GM20431 (cell line): ENCODE results near the gene USP20.

Source experiments
- in situ Hi-C: fragments of 300-500 bp; cut with MseI, MboI; formaldehyde crosslinking; loops from one replicate; pipeline ENCODE4 v1.15.0; 2020; ENCODE audit warnings: low sequenced_read_pairs; ENCODE audit not compliant: unreplicated experiment

The USP20 gene

DNA sequence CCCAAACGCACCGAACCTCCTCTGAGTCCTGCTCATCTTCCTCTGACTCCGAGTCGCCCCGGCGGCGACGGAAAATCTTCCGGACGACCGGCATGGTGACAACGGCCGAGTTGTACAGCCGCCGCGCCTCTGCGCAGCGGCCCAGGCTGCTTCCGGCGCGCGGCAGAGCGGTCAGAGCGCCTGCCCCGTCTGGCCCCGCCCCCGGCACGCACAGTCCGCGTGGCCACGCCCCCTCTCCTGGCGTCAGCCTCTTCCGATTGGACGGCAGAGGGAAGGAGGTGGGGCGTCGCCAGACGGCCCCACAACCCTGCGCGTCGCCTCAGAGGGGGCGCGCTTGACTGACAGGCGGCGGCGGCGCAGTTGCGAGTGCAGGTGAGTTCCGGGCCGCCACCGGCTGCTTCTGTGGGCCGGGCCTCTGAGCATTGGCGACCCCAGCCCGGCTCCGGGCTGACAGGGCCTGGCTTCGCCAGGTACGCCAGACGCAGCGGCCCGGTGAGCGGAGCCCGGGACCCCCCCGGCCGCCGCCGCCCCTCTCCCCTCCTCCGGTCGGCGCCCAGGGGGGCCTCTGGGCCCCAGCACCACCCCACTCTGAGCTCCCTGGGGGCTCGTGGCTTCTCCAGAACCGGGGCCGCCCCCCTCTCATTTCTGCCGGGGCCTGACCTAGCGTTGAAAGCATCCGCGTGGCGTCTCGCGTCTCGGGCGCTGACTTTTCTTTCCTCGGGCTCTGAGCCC lies at the start of gene USP20, which contains the start of gene C9orf78:
Gene USP20 (plus strand): TSS at position 331 of the 732 bp plus-strand sequence. CDS start 17,098 bp downstream, outside the sequence.
Gene C9orf78 (minus strand): TSS at position 148 of the 732 bp plus-strand sequence. CDS start 54 bp downstream, at position 94.
- in situ Hi-C loops = no loop called here

GRCh38 chr9:129785866-129786265 lies 49.4 kb upstream of the USP20 start:
- in situ Hi-C loops = loop anchor here (10.0 to 25.0 kb wide), 2 partner anchors 141 to 649 kb away; partner anchors contain the start of gene ASB6

- in situ Hi-C loops = loop anchor here (10.0 to 25.0 kb wide), 2 partner anchors 142 to 649 kb away; partner anchors contain the start of gene ASB6
Observed at GRCh38 chr9:129786481-129786880, 48.8 kb upstream of the USP20 start.

GRCh38 chr9:129794549-129794948 lies 40.7 kb upstream of the USP20 start:
- in situ Hi-C loops = loop anchor here (25.0 kb wide), 1 partner anchor 657 kb away; no protein-coding TSS in a partner anchor

DNA sequence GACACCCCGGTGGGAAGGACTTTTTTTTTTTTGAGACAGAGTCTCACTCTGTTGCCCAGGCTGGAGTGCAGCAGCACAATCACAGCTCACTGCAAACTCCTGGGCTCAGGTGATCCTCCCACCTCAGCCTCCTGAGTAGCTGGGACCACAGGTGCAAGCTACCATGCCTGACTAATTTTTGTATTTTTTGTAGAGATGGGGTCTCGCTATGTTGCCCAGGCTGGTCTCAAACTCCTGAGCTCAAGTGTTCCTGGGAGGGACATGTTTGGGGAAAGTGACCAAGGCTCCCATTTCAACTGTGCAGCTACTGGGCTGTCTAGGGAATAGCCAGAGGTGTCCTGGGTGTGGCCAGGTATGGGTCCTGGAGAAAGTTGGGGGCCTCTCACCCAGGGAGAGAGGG lies 39.2 kb upstream of the USP20 start:
- in situ Hi-C loops = loop anchor here (25.0 kb wide), 1 partner anchor 659 kb away; no protein-coding TSS in a partner anchor

DNA sequence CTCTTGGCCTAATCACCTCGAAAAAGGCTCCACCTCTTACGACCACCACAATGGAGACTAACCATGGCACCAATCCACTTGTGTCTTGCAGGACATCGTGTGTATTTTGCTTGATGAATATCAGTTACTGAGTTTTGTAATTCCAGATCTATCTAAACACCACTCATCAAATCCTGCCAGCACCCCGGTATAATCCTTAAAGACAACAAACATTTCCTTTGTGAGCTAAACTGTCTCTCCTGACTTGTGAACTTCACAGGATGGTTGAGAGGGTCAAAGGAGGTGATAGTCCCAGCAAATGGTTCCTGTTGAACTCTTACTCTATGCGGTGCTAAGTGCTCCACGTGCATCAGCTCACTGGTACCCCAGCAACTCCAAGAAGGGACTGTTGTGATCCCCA lies 36.3 kb upstream of the USP20 start:
- in situ Hi-C loops = loop anchor here (25.0 kb wide), 1 partner anchor 662 kb away; no protein-coding TSS in a partner anchor

DNA sequence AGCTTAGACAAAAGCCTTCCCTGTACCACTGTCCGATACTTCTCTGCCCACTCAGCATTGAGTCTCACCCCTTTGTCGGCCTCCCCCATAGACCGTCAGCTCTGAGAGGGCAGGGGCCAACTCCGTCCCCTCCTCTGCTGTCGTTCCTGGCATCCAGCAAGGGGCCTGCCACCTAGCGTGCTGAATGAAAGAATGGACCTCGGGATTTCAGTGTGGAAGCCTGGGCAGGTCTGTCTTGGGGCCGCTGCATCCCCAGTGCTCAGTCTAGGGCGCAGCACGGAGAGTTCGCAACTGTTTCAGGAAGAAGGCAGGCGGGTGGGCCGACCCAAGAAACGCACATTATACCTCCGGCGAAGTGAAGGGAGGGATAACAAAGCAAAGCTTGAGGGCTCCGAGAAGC lies 33.8 kb upstream of the USP20 start:
- in situ Hi-C loops = no loop called here

DNA sequence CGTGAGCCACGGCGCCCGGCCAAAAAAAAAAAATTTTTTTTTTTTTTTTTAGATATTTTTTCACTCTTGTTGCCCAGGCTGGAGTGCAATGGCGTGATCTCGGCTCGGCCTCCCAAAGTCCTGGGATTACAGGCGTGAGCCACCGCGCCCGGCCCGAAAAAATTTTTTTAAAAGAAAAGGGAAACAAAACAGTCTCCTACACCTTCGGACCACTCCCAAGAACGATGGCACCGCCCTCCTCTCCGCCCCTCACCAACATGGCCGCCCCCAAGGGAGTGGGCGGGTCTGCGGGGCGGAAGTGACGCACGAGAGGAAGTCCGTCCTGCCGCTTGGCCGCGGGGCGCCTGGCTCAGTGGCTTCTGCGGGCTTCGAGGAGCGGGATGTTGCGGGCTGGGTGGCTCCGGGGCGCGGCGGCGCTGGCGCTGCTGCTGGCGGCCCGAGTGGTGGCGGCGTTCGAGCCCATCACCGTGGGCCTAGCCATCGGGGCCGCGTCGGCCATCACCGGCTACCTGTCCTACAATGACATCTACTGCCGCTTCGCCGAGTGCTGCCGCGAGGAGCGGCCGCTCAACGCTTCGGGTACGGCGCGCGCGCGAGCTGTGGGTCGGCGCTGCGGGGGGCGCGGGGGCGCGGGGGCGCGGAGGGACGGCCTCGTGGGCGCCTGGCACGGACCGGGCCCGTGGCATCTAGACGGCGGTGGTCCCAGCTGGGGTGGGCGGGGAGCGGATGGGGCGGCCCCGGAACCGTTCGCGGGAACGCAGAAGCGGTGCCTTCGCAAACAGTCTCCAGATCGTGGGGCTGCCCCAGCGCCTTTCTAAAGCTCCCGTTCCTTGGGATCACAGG lies 32.2 kb upstream of the USP20 start, which contains the start of gene TOR1B:
Gene TOR1B (plus strand): TSS at position 352 of the 843 bp plus-strand sequence. CDS start 29 bp downstream, at position 381.
- in situ Hi-C loops = no loop called here

GRCh38 chr9:129803676-129804060 lies 31.6 kb upstream of the USP20 start:
- in situ Hi-C loops = no loop called here

DNA sequence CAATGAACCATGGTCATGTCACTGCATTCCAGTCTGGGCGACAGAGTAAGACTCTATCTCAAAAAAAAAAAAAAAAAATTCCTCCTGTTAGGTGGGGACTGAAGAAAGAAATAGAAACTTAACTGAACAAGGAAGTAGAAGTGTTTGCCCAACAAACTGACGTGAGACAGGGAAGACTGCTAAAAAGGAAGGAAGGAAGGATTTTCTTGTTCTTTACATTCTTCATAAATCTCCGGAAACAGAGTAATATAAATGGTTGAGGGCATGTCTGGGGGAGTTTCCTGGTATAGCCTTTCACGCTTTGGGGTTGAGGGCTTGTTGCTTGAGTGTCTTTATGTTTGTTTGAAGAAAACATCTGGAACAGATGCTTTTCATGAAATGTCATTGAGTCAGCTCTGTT lies 29.2 kb upstream of the USP20 start:
- in situ Hi-C loops = no loop called here

DNA sequence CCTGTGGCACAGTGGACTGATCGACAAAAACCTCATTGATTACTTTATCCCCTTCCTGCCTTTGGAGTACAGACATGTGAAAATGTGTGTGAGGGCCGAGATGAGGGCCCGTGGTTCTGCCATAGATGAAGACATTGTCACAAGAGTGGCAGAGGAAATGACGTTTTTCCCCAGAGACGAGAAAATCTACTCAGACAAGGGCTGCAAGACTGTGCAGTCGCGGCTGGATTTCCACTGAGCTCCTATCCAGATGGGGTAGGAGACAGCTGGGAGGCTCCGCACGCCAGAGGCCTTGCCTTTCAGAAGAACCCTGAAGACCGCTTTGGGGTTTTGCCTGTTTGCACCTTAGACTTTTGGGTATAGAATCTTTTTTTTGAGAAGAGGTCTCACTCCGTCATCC lies 25.9 kb upstream of the USP20 start:
- in situ Hi-C loops = no loop called here

- in situ Hi-C loops = no loop called here
Observed at GRCh38 chr9:129810116-129810515, 25.1 kb upstream of the USP20 start.

DNA sequence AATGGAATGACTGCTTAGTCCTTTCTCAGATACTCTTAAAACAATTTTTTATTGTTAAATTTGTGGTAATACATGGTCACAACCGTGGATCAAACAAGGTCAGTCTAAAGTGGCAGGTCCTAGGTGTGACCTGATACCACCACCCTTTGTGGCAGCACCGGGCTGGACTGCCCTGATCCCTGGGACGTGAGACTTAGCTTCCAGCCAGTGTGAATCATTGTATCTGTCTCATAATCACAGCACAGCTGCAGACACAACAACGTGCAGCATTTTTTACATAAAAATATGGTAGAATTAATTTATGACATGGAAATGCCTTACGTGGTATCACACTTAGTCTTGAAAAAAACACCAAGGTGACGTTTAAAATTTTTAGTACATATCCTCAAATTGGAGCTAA lies 24.5 kb upstream of the USP20 start:
- in situ Hi-C loops = no loop called here

- in situ Hi-C loops = no loop called here
Observed at GRCh38 chr9:129811967-129812363, 23.3 kb upstream of the USP20 start.

GRCh38 chr9:129812385-129812784 lies 22.9 kb upstream of the USP20 start:
- in situ Hi-C loops = no loop called here

GRCh38 chr9:129813661-129814060 lies 21.6 kb upstream of the USP20 start:
- in situ Hi-C loops = no loop called here

- in situ Hi-C loops = no loop called here
Observed at GRCh38 chr9:129814432-129815223, 20.6 kb upstream of the USP20 start.

DNA sequence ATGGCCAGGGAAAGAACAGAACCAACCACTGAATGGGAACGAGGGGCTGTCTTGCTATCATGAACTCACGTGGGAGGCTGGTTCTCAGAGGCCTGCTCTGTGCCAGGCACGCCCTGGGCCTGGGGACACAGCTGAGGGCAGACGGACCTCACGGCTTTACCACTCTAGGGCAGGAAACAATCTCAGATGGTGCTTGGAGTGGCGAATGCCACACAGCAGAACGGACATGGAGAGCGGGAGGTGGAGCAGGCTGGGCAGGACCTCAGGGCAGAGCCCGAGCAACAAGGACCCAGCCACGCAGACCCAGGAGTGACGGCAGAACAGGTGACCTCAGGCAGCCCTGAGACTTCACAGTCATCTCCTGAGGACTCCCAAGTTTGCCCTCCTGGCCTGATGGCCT lies 20.0 kb upstream of the USP20 start:
- in situ Hi-C loops = no loop called here

- in situ Hi-C loops = no loop called here
Observed at GRCh38 chr9:129816501-129817435, 18.5 kb upstream of the USP20 start.
